ENCODE results near the gene NPHP4.
"Not testable (repeated sequence)": the region's sequence is repeated elsewhere in the genome, so short reads cannot be mapped to it uniquely, and the experiment has no call there.

NPHP4 gene

DNA sequence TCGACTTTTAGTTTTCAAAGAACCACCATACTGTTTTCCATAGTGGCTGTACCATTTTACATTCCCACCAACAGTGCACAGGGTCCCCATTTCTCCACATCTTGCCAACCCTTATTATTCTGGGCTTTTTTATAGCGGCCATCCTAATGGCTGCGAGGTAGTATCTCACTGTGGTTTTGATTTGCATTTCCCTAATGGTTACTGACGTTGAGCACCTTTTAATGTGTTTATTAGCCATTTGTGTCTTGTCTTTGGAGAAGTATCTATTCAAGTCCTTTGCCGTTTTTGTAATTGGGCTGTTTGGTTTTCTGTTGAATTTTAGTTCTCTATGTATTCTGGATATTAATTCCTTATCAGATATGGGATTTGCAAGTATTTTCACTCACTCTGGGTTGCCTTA lies 31.1 kb upstream of the NPHP4 start:
- no peak for DNase-seq

DNA sequence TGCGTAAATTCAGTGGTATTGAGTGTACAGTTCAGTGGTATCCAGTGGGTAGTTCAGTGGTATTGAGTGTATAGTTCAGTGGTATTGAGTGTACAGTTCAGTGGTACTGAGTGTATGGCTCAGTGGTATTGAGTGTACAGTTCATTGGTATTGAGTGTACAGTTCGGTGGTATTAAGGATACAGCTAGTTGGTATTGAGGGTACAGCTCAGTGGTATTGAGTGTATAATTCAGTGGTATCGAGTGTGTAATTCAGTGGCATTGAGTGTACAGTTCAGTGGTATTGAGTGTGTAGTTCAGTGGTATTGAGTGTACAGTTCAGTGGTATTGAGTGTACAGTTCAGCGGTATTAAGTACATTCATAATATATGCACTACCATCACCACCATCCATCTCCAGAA lies 30.0 kb upstream of the NPHP4 start:
- DNase-seq = no peak

DNA sequence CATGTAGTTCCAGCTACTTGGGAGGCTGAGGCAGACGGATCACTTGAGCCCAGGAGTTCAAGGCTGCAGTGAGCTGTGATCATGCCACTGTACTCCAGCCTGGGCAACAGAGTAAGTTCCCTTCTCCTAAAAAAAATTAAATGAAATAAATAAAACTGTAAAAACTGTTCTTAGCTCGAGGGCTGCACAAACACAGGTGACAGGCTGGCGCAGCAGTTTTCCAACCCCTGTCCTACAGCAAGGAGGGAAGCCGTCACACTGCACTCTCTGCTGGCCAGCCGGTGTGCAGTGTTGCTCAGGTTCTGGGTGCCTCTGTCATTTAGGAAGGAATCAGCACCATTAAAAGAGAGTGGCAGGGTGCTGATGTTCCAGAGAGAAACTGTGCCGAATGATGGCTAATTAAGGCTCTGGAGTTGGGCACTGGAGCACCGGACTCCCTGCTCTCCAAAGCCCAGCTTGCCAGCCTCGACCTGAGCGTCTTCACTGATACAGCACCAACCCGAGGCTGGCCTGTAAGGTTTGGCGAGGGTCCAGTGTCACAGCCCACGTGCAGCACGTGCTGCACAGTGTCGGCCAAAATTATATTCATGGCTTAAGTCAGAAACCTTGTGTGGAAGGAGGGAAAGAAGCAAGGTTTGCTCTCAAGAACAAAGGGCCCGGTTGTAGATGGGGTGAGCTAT lies 27.1 kb upstream of the NPHP4 start:
- no peak for DNase-seq

DNA sequence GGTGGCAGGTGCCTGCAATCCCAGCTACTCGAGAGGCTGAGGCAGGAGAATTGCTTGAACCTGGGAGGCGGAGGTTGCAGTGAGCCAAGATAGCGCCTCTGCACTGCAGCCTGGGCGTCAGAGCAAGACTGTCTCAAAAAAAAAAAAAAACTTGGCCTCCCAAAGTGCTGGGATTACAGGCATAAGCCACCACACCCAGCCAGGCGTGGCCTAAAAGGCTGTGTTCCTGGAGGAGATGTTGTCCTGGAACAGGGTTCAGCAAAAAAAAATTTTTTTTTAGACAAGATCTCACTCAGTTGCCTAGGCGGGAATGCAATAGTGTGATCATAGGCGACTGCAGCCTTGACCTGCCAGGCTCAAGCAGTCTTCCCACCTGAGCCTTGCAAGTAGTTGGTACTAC lies 25.4 kb upstream of the NPHP4 start:
- DNase-seq = not testable (repeated sequence)

DNA sequence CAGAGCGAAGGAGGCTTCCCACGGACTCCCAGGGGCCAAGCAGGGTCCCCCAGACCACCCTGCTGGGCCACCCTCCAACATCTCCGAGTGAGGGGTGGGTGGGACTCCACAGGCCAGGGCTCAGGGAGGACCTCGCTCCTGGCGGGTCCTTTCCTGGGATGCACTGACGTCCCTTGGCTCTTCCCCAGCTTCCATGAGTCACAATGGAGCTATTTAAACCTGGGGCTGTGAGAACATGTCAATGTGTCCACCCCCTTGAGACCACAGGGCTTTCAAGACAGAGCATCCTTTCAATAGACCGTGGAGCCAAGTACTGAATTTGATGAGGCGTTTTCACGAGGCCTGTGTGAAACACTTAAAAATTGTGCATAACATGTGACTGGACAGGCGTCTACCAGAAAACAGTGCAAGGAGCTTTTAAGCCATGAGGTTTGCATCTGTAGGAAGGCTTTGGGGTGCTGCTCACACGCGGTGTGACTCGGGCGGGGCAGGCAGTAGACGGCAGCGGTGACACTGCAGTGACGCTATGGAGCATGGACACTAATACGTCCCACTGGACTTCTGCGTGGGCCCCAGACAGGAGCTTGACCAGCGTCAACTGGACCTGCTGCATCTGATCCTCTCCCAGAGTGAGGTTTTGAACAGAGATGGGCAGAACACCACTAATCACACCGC lies 24.1 kb upstream of the NPHP4 start:
- no peak for DNase-seq

GRCh38 chr1:6014130-6014999 lies 22.1 kb upstream of the NPHP4 start:
- DNase-seq = no peak

DNA sequence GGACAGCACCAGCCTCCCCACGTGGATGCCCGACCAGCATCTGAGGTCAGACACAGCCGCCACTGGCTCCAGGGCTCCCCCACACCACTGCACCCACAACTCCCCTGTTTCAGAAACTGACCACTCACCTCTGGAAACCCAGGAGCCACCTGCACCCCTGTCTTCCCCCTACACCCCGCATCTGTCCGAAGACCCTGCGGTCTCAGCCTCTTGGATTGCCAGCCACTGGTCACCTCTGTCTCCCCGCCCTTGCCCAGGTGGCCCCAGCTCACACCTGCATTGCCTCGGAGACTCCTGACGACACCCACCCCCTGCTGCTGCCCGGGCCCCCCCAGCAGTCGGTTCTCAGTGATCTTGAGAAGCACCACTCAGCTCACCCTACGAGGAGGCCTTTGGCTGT lies 21.3 kb upstream of the NPHP4 start:
- DNase-seq = no peak

- DNase-seq = no peak
Observed at GRCh38 chr1:6012529-6013318, 20.5 kb upstream of the NPHP4 start.

DNA sequence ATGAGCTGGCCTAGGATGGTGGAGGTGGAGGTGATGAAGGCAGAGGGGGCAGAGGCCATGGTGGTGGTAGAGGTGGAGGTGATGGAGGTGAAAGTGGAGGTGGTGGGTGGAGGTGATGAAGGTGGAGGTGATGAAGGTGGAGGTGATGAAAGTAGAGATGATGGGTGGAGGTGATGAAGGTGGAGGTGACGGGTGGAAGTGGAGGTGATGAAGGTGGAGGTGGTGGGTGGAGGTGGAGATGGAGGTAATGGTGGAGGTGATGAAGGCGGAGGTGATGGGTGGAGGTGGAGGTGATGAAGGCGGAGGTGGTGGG lies 19.7 kb upstream of the NPHP4 start:
- no peak for DNase-seq

- DNase-seq = no peak
Observed at GRCh38 chr1:6011161-6011945, 19.1 kb upstream of the NPHP4 start.

DNA sequence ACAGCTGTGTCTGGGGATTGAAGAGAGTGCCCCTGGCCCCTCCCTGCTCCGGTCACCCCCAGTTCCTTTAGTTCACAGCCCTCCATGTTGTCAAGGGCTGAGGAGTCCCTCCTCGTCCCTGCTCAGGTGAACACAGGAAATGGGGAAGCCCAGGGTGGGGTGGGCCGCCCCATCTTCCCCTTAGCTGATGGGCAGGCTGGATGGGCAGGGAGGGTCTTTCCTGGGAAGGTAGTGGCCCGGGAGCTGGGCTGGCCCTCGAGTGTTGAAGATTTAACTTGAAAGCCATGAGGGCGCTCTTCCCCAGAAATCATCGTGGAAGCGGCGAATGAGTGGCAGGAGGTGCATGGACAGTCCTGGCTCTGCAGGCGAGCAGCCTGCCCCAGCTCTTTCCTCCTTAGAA lies 18.3 kb upstream of the NPHP4 start:
- DNase-seq = no peak

DNA sequence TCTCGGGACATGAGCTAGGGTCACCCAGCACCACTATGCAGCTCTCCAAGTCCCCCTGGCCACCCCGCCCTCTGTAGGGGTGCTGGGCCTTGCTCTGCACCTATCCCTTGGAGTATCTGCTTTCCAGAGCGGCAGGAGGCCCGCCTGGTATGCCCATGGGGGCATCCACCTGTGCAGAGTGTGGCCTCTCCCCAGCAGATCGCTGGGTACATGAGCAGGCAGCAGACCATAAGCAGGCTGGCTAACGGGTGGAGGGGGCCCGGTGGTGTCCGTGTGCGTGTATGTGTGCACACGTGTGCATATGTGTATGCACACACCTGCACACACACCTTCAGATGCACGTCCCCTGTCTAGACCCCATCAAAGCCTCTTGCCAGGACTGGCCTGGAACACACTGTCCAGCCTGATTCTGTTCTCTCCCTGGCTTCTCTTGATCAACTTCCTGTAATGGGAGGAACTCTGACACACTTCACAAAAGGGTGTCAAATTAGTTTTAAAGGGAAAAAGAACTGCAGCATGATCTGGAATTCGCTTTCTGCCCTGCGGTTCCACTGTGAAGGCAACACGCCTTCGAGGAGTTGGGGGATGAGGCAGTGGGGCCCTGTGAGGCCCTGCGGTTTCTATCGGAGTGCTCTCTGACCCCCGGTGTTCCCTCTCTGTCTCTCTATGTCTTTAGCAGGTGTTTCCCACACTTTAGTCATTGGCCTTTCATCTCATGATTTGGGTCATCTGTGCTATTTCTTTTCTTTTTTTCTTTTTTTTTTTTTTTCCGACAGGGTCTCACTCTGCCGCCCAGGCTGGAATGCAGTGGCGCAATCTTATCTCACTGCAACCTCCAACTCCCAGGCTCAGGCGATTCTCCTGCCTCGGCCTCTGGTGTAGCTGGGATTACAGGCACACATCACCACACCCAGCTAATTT lies 17.2 kb upstream of the NPHP4 start:
- no peak for DNase-seq

DNA sequence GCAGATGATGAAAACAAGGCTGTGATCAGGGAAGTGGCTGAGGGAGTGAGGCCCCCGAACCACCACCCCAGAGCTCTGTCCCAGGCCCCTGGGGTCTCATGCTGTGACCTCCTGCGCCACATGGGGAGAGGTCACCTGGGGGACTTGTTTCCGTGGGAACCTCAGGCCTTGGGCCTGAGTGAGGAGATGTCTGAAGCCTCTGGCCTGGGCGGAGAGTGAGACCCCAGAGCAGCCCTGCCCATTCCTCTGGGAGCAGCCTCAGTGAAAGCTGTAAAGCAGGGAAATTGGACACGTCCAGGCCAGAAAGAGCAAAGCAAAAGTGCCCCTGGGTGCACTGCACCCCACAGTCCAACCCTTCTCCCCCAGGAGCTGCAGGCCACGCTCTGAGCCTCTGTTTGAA lies 16.5 kb upstream of the NPHP4 start:
- no peak for DNase-seq

DNA sequence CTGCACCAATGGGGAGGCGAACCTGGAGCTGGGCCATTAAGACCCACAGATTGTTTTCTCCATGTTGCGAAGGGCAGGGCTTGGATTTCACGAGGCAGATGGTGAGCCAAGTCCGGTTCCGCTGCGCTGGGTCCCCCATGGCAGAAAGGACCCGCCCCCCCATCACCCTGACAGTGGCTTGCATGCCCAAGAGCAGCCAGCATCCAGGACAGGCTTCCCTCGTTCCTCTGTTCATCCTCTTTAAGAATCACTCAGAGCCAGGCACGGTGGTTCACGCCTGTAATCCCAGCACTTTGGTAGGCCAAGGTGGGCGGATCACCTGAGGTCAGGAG lies 15.8 kb upstream of the NPHP4 start:
- no peak for DNase-seq

- no peak for DNase-seq
Observed at GRCh38 chr1:6007318-6008083, 15.3 kb upstream of the NPHP4 start.

GRCh38 chr1:6006882-6007281 lies 14.7 kb upstream of the NPHP4 start:
- no peak for DNase-seq

- no peak for DNase-seq
Observed at GRCh38 chr1:6005276-6005917, 13.2 kb upstream of the NPHP4 start.

GRCh38 chr1:6004412-6005123 lies 12.3 kb upstream of the NPHP4 start:
- DNase-seq = no peak
